MM.1S (cell line): ENCODE measurements around the gene PRPF38A.

Experiments
- DNase-seq: peaks from one replicate; pipeline ENCODE4 v3.0.0-alpha.2; 2015
- H2AFZ ChIP-seq: fragments of 300-600 bp; sonication (generic); 2 replicates; pipeline ENCODE4 v1.6.0; 2016; ENCODE audit warnings: antibody characterized with exemption, low read length
- H3F3A ChIP-seq: fragments of 300-600 bp; sonication (generic); 2 replicates; pipeline ENCODE4 v1.6.1; 2016; ENCODE audit warnings: mild to moderate bottlenecking, antibody characterized with exemption, low read length, moderate library complexity, mixed read lengths; ENCODE audit not compliant: insufficient read depth
- H3K27ac ChIP-seq: fragments of 300-600 bp; sonication (generic); 2 replicates; pipeline ENCODE4 v1.5.1; 2016; ENCODE audit warnings: mild to moderate bottlenecking, low read length
- H3K27me3 ChIP-seq: fragments of 300-600 bp; sonication (generic); replicated peaks from 2 replicates; pipeline ENCODE4 v1.6.0; 2016; ENCODE audit warnings: low read length; ENCODE audit not compliant: insufficient read depth
- H3K36me3 ChIP-seq: fragments of 300-600 bp; sonication (generic); replicated peaks from 2 replicates; pipeline ENCODE4 v1.6.1; 2016; ENCODE audit warnings: mild to moderate bottlenecking, low read length, mixed read lengths; ENCODE audit not compliant: insufficient read depth
- H3K4me1 ChIP-seq: fragments of 300-600 bp; sonication (generic); 2 replicates; pipeline ENCODE4 v1.6.1; 2016; ENCODE audit warnings: low read length, mixed read lengths
- H3K4me2 ChIP-seq: fragments of 300-600 bp; sonication (generic); 2 replicates; pipeline ENCODE4 v1.6.0; 2016; ENCODE audit warnings: low read depth, low read length
- H3K4me3 ChIP-seq: fragments of 300-600 bp; sonication (generic); 2 replicates; pipeline ENCODE4 v1.5.1; 2016; ENCODE audit warnings: low read length, mixed read lengths
- H3K79me2 ChIP-seq: fragments of 300-600 bp; sonication (generic); 2 replicates; pipeline ENCODE4 v1.6.1; 2016; ENCODE audit warnings: mixed run types, low read length, mixed read lengths
- H3K9ac ChIP-seq: fragments of 300-600 bp; sonication (generic); 2 replicates; pipeline ENCODE4 v1.6.1; 2016; ENCODE audit warnings: low read length, mixed read lengths
- H3K9me2 ChIP-seq: fragments of 300-600 bp; sonication (generic); replicated peaks from 2 replicates; pipeline ENCODE4 v1.6.1; 2016; ENCODE audit warnings: mild to moderate bottlenecking, low read length, mixed read lengths; ENCODE audit not compliant: insufficient read depth
- H3K9me3 ChIP-seq: fragments of 300-600 bp; sonication (generic); replicated peaks from 2 replicates; pipeline ENCODE4 v1.6.1; 2016; ENCODE audit warnings: mild to moderate bottlenecking, low read length, mixed read lengths; ENCODE audit not compliant: insufficient read depth
- H4K20me1 ChIP-seq: fragments of 300-600 bp; sonication (generic); 2 replicates; pipeline ENCODE4 v1.6.1; 2016; ENCODE audit warnings: mild to moderate bottlenecking, low read length, moderate library complexity, mixed read lengths; ENCODE audit not compliant: insufficient read depth
- EZH2 ChIP-seq: fragments of 300-600 bp; sonication (generic); optimal IDR thresholded peaks from 2 replicates; pipeline ENCODE3; 2017; ENCODE audit warnings: low read depth, mild to moderate bottlenecking, antibody characterized with exemption, low read length, mixed read lengths
- EZH2phosphoT487 ChIP-seq: fragments of 300-600 bp; sonication (generic); IDR thresholded peaks from 2 replicates; pipeline ENCODE4 v1.6.1; 2018; ENCODE audit warnings: antibody characterized with exemption, low read length
- TF ChIP-seq, protein P1 (sequence below): fragments of 300-600 bp; sonication (generic); IDR thresholded peaks from 2 replicates; pipeline ENCODE4 v1.5.1; 2016; ENCODE audit warnings: antibody characterized with exemption, low read length, mixed read lengths

Gene PRPF38A

DNA sequence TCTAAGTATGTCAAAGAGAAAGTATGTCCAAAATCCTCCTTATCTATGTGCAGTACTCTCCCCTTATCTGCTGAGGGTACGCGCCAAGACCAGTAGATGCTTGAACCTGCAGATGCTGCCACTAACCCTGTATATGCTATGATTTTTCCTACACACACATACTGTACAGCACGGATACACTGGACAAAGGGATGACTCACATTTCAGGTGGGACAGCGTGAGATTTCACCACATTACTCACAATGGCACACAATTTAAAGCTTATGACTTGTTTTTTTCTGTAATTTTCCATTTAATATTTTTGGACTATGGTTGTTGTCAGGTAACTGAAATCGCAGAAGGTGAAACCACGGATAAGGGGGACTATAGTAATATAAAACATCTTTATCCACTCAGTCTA lies 4.3 kb upstream of the PRPF38A start:
- Histone ChIP-seq H4K20me1 (no peaks in the 10 kb centered on the region; the same call in 1 of the 2 replicates), H3K27ac (no peak overlapping the region), H3K9me3 (no peaks in the 10 kb centered on the region), H3K9ac (no peak overlapping the region), H3K4me3 (no peak overlapping the region), H3K9me2 (no peaks in the 10 kb centered on the region), H3K4me2 (no peak overlapping the region), H3K27me3 (no peaks in the 10 kb centered on the region), H3K79me2 (peaks cover 72% of the 10 kb centered on the region), H2AFZ (no peak overlapping the region), H3F3A (peaks cover 10% of the 10 kb centered on the region; the same call in 1 of the 2 replicates), H3K4me1 (0 out of 2 replicates have a peak, but pooled peaks cover 8% of the 10 kb centered on the region), H3K36me3 (0 out of 2 replicates have a peak, but pooled peaks cover 9% of the 10 kb centered on the region)
- DNase-seq, result no peak
- TF ChIP-seq, protein P1, sequence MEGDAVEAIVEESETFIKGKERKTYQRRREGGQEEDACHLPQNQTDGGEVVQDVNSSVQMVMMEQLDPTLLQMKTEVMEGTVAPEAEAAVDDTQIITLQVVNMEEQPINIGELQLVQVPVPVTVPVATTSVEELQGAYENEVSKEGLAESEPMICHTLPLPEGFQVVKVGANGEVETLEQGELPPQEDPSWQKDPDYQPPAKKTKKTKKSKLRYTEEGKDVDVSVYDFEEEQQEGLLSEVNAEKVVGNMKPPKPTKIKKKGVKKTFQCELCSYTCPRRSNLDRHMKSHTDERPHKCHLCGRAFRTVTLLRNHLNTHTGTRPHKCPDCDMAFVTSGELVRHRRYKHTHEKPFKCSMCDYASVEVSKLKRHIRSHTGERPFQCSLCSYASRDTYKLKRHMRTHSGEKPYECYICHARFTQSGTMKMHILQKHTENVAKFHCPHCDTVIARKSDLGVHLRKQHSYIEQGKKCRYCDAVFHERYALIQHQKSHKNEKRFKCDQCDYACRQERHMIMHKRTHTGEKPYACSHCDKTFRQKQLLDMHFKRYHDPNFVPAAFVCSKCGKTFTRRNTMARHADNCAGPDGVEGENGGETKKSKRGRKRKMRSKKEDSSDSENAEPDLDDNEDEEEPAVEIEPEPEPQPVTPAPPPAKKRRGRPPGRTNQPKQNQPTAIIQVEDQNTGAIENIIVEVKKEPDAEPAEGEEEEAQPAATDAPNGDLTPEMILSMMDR, result no peak
- TF ChIP-seq EZH2 (no peak), EZH2phosphoT487 (no peak)

GRCh38 chr1:52402860-52403240 lies 1.6 kb upstream of the PRPF38A start:
- peaks cover 81% of the 10 kb centered on the region for H3K79me2 ChIP-seq
- peaks cover 10% of the 10 kb centered on the region; the same call in 1 of the 2 replicates for H3K36me3 ChIP-seq
- H3K4me1 ChIP-seq, result 0 out of 2 replicates have a peak, but pooled peaks cover 11% of the 10 kb centered on the region
- no peaks in the 10 kb centered on the region for H4K20me1 ChIP-seq
- TF ChIP-seq, protein P1, result no peak
- TF ChIP-seq EZH2, result no peak
- no peak for TF ChIP-seq EZH2phosphoT487
- peak overlapping the region; percentile 97 for H3K4me2 ChIP-seq
- peaks cover 10% of the 10 kb centered on the region; the same call in 1 of the 2 replicates for H3F3A ChIP-seq
- peak overlapping the region; percentile 95 for H3K4me3 ChIP-seq
- peak overlapping the region; percentile 89; the same call in 1 of the 2 replicates for H3K27ac ChIP-seq
- no peaks in the 10 kb centered on the region for H3K27me3 ChIP-seq
- H3K9me3 ChIP-seq, result no peaks in the 10 kb centered on the region
- peak overlapping the region; percentile 93 for H3K9ac ChIP-seq
- H2AFZ ChIP-seq, result no peak overlapping the region
- H3K9me2 ChIP-seq, result no peaks in the 10 kb centered on the region
- DNase-seq, result peak; percentile 12

DNA sequence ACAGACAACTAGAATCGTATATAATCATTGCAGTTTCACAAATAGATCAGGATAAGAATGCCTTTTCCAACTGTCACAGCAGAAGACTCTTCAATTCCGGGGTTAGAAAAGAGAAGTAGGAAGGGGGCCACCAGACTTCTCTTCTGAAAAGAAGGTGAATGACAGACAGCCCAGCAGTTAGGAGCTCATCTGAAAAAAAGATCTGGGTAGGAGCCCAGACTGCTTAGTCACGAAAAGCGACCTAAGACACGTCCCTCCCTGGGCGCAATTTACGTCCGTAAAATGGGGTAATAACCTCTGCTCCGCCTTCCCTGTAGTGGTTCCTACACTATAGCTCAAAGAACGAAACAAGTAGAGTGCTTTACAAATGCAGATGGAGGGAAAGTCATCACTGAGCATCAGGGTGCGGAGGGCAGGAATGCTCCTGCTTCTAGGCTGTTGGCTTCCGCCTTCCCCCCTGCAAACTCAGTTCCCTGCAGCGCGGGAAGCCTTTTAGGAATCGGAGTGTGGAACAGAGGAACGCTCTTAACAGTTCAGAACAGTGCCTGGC lies 761 bp upstream of the PRPF38A start:
- Histone ChIP-seq H3K4me1 (0 out of 2 replicates have a peak, but pooled peaks cover 11% of the 10 kb centered on the region), H3K27me3 (no peaks in the 10 kb centered on the region), H3K79me2 (peaks cover 86% of the 10 kb centered on the region), H3K4me2 (peak overlapping the region; percentile 97), H3K9me2 (no peaks in the 10 kb centered on the region), H3K4me3 (peak overlapping the region; percentile 95), H3F3A (peaks cover 10% of the 10 kb centered on the region; the same call in 1 of the 2 replicates), H2AFZ (peak overlapping the region; percentile 86), H3K36me3 (peaks cover 10% of the 10 kb centered on the region; the same call in 1 of the 2 replicates), H3K9me3 (no peaks in the 10 kb centered on the region), H4K20me1 (no peaks in the 10 kb centered on the region), H3K9ac (peak overlapping the region; percentile 93), H3K27ac (peak overlapping the region; percentile 89)
- DNase-seq, result peak; percentile 78
- TF ChIP-seq, protein P1, result no peak
